GM12864 (cell line): Measurements from ENCODE around the gene C1QTNF2.
"Not testable (repeated sequence)": the region's sequence is repeated elsewhere in the genome, so short reads cannot be mapped to it uniquely, and the experiment has no call there.

ENCODE experiments used
- DNase-seq: peaks from one replicate; pipeline ENCODE4 v3.0.0-alpha.2; 2011; ENCODE audit warnings: low read depth
- H3K4me3 ChIP-seq: 2 replicates; pipeline ENCODE4 v1.5.1; 2011; ENCODE audit warnings: mild to moderate bottlenecking, low read depth, low read length, control low read depth
- TF ChIP-seq, protein P1 (sequence below): IDR thresholded peaks from 2 replicates; pipeline ENCODE4 v1.5.1; 2011; ENCODE audit warnings: low read depth, mild to moderate bottlenecking, moderate library complexity, low read length, control low read depth, inconsistent platforms; ENCODE audit errors: missing control alignments

C1QTNF2 gene

DNA sequence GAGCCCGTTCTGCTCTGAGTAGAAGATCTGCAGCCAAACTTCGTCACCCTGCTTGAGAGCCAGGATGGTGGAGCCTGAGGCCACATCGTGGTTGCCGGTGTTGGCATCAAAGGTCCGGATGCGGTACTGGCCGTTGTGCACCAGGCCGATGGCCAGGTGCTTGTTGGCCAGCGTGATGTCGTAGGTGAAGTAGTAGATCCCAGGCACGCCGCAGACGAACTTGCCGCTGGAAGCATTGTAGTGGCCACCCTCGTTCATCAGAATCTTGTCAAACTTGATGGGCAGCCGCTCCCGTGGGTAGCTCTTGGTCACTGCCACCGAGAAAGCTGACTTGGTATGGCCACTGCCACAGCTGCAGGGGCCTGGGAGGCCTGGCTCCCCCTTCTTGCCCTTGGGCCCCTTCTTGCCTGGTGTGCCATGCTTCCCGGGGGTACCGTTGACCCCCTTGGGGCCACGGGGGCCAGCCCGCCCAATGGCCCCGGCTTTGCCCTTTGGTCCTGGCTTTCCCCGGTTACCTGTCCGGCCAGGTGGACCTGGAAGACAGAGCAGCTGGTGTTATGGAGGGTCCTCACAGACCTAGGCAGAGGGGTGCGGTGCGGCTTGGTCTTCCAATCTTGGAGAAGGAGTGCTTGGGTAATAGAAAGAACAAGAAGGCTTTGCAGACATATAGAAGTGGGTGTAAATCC lies 21.0 kb downstream of the C1QTNF2 start:
- TF ChIP-seq, protein P1, sequence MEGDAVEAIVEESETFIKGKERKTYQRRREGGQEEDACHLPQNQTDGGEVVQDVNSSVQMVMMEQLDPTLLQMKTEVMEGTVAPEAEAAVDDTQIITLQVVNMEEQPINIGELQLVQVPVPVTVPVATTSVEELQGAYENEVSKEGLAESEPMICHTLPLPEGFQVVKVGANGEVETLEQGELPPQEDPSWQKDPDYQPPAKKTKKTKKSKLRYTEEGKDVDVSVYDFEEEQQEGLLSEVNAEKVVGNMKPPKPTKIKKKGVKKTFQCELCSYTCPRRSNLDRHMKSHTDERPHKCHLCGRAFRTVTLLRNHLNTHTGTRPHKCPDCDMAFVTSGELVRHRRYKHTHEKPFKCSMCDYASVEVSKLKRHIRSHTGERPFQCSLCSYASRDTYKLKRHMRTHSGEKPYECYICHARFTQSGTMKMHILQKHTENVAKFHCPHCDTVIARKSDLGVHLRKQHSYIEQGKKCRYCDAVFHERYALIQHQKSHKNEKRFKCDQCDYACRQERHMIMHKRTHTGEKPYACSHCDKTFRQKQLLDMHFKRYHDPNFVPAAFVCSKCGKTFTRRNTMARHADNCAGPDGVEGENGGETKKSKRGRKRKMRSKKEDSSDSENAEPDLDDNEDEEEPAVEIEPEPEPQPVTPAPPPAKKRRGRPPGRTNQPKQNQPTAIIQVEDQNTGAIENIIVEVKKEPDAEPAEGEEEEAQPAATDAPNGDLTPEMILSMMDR = no peak
- no peak overlapping the region for H3K4me3 ChIP-seq
- no peak for DNase-seq

DNA sequence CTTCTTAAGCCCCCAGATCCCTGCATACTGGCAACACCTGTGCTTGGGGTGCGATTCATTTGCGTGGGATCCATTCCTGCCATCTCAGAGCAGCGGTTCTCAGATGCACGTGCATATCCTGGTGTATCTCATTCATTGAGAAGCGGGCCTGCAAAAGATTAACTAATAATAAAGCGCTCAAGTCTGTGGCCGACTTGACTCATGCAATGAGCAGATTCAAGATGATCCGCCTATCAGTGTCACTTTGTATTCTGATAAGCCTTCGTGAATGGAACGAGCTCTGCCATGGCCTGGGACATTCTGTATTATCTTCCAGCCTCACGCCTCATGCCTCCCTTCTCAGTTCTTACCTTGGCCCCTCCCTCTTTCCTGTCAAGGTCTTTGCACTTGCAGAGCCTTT lies 22.3 kb downstream of the C1QTNF2 start:
- TF ChIP-seq, protein P1 = no peak
- no peak for DNase-seq
- H3K4me3 ChIP-seq = no peak overlapping the region

DNA sequence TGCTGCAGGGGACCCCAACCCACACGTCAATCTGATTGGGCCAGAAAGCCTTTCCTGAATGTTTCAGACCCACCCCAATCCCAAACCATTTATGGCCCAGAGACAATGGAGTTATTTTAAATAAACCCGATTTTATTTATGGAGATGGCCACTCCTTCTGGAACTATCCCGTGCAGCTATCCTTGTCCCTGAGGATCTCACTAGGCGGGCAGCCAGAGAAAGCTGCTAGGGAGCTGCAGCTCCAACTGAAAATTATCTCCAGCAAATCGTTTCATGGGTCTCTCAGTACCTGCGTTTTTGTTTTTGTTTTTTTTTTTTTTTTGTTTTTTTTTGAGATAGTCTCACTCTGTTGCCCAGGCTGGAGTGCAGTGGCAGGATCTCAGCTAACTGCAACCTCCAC lies 23.0 kb downstream of the C1QTNF2 start:
- no peak overlapping the region for H3K4me3 ChIP-seq
- DNase-seq = no peak
- TF ChIP-seq, protein P1 = no peak

DNA sequence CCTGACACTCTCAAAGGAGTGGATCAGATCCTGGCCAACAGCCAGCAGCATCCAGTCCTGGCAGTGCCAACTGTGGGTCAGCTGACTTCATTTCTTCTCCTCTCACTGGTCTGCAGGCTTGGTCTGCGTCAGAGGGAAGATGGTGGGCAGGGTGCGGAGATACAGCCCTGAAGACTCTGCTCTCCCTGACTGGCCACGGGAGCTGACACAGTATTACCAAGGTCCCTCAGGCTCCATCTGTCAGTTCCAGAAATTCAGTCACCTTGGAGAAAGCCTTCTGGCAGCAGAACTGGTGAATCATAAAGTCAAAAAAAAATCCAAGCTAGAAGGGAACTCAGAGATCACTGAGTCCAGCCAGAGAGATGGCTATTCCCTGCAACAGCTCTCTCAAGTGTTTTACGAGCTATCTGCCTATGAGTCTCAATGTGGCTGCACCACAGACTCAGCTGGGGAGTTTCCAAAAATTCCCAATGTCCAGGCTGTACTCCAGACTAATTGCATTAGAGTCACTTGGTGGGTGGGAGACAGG lies 27.9 kb downstream of the C1QTNF2 start:
- TF ChIP-seq, protein P1 = no peak
- H3K4me3 ChIP-seq = no peak overlapping the region
- no peak for DNase-seq

DNA sequence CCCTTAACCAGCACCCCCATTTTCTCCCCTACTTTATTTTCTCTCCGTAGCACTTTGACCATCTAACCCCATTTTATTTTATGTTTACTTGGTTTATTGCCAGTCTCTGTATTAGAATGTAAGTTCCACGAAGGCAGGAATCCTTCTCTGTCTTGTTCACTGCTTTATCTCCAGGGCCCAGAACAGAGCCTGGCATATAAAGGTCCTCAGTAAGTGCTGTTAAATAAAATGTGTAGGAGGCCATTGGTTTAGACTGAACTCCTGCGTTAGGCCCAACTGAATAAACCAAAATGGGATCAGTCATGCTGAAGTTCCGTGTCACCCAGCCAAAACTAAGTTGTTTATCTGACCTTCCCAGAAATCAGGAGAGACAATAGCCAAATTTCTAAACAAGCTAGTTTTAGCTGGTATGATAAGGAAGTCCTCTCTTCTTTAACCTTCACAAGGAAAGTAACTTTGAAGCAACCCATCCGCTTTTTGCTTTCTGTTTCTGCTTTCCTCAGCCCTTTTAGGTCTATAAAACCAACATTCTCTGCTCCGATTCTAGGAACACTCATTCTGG lies 29.0 kb downstream of the C1QTNF2 start:
- DNase-seq = no peak
- TF ChIP-seq, protein P1 = no peak
- H3K4me3 ChIP-seq = no peak overlapping the region

DNA sequence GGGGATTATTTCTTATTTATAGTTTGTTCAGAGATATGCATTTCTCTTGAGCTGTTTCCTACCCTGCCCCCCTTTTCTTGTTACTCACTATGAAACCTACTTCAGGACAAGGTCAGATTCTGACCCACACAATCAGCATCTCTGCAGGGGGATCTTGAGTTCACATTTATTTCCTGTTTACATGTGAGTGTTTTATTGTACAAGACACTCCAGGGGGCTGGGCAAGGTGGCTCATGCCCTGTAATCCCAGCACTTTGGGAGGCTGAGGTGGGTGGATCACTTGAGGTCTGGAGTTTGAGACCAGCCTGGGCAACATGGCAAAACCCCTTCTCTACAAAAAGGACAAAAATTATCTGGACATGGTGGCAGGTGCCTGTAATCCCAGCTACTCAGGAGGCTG lies 29.9 kb downstream of the C1QTNF2 start:
- DNase-seq, H3K4me3 ChIP-seq: not testable (repeated sequence)

DNA sequence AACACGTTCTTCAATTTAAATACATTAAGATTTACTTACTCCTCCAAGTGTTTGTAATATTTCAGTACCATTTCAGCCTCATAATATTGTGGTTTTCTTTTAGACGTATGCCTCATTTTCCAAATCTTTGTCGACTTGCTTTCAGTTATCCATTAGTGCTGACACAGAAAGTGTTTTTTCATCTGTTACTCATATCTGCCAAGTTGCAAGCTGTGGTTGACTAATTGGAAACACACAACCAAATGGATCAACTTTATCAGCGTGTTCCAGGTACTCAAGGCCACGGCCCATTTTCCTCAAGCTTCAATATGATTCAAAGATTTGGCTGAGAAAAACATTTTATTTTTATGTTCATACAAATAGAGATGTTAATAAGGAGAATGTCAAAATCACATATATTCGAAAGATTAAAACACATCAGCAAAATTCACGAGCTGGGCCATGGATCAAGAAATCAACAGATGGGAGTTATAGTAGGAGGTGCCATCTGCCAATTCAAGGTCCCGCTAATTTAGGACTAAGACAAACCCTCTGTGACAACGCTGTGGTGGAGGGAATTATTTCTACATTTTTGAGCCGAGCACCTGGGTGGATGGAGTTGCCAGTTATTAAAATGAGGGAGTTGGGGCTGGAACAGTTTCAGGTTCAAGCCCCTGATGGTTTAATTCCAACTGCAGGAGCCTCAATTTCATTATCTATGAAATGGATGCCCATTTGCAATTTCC lies 30.9 kb downstream of the C1QTNF2 start:
- H3K4me3 ChIP-seq = no peak overlapping the region
- no peak for DNase-seq
- TF ChIP-seq, protein P1 = no peak

DNA sequence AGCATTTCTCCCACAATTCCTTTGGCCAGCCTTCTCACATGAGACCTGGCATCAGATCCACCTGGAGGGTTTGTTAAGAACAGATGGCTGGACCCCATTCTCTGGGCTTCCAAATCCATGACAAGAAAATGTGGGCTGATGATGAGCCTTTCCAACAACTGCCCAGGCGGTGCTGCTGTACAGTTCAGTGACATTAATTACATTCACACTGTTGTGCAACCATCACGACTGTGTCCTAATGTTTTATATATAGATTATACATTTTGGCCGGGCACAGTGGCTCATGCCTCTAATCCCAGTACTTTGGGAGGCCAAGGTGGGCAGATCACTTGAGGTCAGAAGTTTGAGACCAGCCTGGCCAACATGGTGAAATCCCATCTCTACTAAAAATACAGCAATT lies 35.7 kb downstream of the C1QTNF2 start:
- DNase-seq, H3K4me3 ChIP-seq: not testable (repeated sequence)
